Stimulated activated naive CD4-positive, alpha-beta T cell treated with Interleukin-2 at 50 U/mL for 16 hours (primary cell): ENCODE measurements around the gene ATF7IP.

Experiments used
- DNase-seq: peaks from one replicate; lab custom pipeline; 2025; lab: John Stamatoyannopoulos, UW

ATF7IP gene

DNA sequence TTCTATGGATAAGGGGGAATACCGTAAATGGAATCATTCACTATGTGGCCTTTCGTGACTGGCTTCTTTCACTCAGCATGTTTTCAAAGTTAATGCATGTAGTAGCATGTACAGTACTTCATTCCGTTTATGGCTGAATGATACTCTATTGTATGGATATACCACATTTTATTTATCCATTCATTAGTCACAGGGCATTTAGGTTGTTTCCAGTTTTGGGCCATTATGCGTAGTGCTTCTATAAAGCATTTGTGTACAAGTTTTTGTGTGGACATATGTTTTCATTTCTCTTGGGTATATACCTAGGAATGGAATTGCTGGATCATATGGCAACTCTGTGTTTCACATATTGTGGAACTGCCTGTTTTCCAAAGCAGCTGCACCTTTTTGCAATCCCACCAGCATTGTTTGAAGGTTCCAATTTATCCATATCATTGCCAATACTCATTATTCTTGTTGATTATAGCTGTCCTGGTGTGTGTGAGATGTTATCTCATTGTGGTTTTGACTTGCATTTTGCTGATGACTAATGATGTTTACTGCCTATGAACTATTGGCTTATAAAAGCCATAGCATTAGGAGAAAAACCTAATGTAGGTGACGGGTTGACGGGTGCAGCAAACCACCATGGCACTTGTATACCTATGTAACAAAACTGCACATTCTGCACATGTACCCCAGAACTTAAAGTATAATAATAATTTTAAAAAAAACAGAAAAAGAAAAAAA is 45.5 kb downstream of the ATF7IP start:
- no peak for DNase-seq

DNA sequence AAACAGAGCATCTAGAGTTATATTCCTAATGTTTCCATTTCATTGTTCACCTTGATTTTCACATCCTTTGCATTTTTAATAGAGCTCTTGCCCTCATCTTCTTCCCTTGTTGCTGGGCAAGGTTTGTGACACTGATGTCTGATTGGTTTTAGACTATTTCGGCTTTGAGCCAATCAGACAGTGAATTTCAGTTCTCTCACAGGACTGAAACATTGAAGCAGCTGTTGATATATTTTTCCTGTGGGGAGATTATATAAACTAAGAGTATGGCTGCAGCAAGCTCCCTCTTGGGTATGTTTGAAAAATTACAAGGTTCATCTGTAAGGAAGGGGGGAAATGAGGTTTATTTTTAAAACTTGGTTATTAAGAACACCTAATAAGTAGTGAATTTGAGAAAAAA is 51.2 kb downstream of the ATF7IP start:
- no peak for DNase-seq

DNA sequence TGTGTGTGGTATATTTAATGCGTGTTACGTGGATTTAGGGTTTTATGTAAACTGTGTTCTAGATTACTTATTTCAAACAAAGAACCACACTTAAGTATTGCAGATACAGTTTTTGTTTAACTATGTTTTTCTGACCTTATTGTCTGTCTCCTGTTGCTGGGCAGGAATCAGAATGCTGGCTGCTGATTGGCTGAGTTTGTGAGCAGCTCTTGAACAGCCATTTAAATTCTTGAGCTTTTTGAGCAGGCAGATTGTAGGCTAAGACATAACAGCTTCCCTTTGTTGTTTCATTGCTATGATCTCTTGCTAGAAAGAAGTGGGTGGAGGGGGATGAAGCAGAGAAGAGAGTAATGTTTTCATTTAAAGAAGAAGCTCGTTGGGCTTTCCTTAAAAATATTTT is 52.2 kb downstream of the ATF7IP start:
- DNase-seq, result peak; percentile 39

DNA sequence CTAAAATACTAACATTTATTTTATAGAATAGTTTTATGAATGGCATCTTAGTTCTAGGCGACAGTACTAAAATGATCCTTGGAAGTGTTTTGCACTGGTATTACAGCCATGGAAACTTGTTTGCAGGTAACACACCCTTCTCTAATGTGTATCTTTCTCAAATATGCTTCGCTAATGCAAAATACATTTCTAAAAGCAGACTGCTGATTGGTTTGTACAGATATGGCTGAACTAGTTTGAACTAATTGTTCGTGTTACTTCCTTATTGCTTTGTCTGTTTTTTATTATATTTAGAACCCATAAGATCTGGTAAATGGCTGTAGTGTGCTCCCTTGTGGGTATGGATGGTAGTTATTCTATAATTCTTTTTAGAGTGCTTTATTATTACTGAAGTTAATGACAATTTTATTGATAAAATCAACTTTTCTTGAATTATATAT is 53.0 kb downstream of the ATF7IP start:
- DNase-seq, result no peak

DNA sequence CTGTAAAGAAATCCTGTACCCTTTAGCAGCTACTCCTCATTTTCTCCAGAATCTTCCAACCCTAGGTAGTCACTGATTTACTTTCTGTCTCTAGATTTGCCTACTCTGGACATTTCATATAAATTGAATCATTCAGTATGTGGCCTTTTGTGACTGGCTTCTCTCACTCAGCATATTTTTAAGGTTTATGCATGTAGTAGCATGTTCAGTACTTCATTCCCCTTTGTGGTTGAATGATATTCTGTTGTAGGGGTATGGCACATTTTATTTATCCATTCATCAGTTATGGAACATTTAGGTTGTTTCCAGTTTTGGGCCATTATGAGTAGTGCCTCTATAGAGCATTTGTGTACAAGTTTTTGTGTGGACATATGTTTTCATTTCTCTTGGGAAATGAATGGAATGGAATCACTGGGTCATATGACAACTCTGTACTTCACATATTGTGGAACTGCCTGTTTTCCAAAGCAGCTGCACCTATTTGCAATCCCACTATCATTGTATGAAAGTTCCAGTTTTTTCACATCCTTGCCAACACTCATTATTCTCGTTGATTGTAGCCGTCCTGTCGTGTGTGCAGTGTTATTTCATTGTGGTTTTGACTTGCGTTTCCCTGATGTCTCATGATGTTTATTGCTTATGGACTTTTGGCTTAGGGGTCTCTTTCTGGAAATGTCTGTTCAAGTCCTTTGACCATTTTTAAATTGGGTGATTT is 57.2 kb downstream of the ATF7IP start:
- DNase-seq, result no peak

DNA sequence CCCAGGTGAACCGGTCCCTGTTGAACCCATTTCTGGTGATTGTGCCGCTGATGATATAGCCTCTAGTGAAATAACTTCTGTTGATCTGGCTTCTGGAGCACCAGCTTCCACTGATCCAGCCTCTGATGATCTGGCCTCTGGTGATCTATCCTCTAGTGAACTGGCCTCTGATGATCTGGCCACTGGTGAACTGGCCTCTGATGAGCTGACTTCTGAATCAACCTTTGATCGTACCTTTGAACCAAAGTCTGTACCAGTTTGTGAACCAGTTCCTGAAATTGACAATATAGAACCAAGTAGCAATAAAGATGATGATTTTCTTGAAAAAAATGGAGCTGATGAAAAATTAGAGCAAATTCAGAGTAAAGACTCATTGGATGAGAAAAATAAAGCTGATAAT is 59.1 kb downstream of the ATF7IP start:
- no peak for DNase-seq

DNA sequence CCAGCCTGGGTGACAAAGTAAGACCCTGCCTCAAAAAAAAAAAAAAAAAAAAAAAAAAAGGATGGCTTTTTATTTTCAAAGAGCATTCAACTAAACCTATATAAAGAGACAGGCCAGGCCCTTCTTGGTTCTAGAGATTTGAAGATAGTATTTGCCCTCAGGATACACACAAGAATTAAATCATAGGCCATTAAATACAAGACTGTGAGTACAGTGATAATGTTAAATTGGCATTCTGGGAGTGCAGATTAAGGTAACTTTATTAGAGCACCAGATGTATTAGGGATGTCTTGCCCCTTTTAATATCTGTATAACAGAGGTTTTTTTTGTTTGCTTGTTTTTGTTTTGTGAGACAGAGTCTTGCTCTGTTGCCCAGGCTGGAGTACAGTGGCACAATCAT is 61.3 kb downstream of the ATF7IP start:
- DNase-seq, result no peak

DNA sequence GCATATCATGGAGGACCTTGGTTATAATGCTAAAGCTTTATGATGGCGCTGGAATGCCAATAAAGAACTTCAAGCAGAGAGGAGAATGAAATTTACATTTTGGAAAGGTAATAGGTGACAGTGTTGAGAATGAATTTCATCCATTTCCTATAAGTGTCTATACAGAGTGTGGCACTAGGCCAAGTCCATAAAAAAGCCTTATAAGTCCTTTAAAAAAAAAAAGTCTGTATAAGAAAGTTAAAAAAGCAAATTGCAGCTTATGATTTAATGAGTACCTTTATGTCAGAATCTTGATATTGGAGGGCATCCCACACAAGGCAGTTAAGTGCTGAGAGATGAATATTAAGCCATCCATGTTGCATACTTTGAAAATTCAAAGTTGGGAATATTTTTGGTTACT is 62.4 kb downstream of the ATF7IP start:
- DNase-seq, result no peak

DNA sequence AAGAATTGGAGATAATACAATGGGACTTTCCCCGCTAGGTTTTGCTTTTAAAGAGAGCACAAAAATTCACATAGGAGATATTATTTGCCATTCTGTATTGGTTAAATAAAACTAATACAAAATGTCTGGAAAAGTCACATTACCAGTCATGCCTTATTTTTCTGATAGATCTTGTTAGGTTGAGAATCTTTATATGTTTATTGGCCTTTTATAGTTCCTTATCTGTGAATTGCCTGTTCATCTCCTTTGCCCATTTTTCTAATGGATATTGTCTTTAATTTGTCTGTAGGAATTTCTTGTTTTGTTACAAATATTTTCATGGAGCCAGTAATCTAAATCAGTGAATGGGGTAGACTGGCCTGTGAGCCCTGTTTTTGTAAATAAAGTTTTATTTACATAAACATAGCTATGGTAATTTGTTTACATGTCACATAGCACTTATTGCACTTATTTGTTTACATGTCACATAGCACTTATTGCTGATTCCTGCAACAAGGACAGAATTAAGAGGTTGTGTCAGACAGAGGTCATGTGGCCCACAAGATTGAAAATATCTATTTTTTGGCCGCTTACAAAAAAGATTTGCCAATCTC is 65.0 kb downstream of the ATF7IP start:
- DNase-seq, result no peak

DNA sequence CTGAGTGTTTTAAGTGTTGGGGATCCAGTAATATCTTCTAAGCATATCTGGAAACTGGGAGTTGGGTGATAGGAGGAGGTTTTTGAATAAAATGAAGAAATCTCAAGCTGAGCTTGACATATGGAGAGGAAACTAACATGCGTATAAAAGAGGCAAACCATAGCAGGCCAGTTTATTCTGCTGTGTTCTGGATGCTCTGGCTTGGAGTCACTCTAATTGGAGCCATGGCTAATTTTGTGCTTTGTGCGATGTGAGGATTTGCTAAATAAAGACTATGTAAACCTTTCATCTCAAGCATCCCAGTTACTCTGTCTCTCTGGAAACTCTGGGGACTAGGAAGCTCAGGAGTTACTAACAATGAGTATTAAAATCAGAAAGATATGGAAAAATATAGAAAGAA is 66.5 kb downstream of the ATF7IP start:
- DNase-seq, result no peak

DNA sequence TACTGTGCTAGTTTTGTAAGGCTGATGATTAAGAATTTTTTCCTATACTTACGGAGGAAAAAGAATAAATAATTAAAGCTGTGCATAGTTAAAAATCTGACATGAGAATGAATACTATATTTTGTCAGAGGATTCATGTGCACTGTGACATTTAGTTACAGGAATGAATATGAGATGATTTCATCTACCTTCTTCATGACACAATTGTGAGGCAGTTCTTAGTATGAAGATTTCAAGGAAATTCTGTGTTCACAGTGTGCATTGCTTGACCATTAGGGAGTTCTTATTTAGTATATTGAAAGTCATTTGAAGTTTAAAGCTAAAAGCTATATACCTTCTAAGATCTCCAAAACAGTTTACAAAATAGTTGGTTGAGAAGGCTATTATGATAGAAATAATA is 70.1 kb downstream of the ATF7IP start:
- DNase-seq, result no peak

DNA sequence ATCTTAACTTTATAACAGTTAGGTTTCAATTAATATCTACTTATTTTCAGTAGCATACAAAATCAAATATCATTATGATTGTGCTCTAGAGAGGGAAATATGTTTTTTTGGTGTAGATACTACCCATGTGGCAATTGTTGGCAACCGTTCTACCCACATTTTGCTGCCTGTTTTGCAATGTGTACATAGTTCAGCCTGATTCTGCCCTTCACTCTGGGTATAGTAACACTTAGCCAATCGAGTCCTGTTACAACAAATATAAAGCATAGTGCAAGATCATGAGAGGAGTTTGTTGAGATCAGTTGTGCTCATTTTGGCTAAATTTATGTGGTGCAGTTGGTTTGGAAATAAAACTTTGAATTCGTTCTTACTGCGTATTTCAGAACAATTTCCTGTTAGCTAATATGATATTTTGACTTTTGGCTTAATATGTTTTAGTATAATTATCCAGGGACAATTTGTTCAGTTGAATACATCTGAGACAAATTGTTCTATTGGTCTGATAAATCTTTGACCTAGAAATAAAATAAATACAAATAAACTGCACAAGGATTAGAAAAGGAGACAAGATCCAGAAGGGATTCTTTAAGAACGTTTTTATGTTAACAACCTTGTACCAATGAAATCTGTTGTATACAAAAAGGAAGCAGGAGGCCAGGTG is 76.9 kb downstream of the ATF7IP start:
- no peak for DNase-seq

DNA sequence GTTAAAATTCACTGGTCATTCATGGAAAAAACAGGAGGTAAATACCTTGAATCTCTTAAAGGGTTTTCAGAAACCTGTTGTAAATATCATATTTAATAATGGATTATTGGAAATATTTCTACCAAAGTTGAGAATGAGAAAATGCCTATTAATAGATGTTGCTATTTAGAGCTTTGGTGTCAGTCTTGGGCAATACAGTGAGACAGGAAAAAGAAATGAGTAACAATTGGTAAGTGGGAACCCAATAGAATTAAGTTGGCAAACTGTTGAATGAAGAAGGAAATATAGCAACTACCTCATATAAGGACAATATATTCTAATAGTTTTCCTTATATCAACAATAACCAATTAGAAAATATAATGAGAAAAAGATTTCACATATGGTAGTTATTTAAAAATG is 78.0 kb downstream of the ATF7IP start:
- DNase-seq, result no peak

DNA sequence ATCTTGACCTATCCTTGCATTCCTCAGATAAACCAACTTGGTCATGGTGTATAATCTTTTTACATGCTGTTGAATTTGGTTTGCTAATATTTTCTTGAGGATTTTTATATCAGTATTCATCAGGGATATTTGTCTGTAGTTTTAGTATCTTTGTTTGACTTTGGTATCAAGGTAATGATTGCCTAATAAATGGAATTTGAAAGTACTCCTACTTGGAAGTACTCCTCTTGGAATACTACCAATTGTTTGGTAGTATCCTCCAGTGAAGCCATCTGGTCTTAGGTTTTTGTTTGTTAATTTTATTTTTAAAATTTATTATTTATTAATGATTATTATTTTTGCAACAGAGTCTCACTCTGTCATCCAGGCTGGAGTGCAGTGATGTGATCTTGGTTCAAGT is 85.0 kb downstream of the ATF7IP start:
- DNase-seq, result no peak

DNA sequence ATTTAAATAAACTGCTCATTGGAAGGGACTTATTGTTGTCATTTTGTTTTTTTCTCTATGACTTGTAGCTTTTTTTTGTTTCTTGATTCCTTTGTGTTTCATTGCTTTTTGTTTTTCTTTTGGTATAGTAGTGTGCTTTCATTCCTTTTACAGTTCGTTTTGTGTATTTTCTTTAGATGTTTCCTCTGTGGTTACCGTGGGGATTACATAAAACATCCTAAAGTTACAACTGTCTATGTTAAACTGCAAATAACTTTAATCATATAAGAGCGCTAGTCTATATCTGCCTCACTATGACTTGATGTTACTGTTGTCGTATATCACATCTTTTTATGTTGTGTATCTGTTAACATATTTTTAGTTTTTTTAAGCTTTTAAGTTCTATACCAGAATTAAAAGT is 86.9 kb downstream of the ATF7IP start:
- DNase-seq, result no peak

DNA sequence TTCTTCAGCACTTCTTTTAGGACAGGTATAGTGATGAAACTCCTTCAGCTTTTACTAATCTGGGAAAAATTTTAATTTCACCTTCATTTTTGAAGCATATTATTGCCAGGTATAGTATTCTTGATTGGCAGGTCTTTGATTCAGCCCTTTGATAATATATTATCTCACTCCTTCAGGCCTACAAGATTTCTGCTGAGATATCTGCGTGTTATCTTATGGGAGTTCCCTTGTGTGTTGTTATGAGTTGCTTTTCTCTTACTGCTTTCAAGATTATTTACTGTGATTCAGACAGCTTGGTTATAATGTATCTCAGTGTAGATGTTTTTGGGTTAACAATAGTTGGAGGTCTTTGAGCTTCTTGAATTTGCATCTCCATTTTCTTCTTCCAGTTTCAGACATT is 87.4 kb downstream of the ATF7IP start:
- DNase-seq, result no peak

DNA sequence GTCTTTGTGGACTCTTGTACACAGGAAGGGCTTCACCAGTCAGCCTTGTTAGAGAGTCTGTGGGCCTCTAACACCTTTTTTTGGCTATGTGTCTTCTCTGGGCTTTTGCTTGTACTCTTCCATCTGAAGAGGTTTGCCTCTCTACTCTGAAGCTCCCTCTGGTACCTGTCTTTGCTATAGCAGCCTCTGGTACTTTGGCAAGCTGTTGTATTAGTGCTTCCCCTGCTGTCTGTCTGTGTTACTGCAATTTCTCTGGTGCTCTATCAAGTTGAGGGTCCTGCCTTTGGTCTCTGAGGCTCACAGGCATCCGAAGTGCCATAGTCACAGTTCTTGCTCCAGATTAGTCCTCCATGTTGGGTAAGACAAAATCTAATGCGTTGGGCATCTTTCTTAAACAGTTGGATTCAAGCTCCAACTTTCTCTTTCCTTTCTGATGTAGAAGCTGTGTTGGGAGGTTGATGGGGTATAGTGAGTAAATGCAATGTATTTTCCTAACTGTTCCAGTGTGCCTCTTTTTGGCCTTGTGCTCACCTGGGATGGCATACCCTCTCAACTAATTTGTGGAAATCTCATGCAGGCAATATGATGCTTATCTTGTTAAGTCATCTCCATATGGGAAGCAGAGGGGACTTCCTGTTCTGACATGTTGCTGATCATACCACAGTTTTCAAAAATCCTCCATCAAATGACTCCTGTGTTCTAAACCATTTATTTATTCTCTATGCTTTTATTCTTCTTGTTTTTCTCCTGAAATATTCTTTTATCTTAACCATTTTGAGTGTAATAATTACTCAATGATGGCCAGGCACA is 88.8 kb downstream of the ATF7IP start:
- no peak for DNase-seq

DNA sequence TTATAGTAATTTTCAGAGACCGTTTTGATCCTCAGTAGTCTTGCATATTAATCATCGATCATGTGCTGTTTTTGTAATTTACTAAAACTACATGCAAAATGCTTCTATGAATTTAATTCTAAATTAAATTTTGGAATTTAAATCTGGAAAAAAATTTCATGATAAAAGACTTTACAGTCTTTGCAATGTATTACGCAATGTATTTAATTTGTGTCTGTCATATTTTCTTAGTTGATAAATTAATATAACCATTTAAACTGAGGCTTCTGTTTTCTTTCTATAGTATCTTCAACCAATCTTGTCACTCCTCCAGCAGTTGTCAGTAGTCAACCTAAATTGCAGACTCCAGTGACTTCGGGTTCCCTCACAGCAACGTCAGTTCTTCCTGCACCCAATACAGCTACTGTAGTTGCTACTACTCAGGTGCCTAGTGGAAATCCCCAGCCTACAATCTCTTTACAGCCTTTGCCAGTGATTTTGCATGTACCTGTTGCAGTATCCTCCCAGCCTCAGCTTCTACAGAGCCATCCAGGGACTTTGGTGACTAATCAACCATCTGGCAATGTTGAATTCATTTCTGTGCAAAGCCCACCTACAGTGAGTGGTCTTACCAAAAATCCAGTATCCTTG is 94.8 kb downstream of the ATF7IP start:
- no peak for DNase-seq

DNA sequence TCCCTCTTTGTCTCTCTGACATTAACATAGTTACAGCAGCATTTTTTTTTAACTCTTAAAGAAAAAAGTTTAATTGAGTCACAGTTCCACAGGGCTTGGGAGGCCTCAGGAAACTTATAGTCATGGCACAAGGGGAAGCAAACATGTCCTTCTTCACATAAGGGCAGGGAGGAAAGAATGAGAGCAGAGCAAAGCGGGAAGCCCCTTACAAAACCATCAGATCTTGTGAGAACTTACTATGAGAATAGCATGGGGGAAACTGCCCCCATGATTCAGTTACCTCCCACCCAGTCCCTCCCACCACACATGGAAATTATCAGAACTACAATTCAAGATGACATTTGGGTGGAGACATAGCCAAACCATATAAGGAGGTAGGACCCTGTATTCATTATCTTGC is 106.0 kb downstream of the ATF7IP start:
- DNase-seq, result no peak

DNA sequence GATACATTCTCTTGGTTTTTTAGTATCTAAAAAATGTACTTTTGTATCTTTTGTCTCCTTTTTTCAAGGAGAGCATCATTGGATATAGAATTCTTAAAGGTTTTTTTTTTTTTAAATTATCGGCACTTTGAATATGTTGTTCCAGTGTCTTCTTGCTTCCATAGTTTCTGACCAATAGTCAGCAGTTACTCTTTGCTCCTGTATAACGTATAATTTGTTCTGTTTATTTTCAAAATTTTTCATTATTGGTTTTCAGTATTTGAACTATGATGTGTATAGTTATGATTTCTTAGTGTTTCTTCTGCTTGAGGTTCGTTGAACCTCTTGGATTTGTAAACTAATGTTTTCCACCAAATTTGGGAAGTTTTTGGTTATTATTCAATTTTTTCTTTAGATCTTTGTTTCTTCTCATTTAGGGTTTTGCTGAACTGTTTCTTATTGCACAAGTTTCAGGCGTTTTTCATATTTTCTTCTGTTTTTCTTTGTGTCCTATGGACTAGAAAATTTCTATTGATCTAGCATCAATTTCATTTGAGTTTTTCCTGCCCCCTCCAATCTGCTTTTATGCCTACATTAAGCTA is 108.3 kb downstream of the ATF7IP start:
- no peak for DNase-seq

DNA sequence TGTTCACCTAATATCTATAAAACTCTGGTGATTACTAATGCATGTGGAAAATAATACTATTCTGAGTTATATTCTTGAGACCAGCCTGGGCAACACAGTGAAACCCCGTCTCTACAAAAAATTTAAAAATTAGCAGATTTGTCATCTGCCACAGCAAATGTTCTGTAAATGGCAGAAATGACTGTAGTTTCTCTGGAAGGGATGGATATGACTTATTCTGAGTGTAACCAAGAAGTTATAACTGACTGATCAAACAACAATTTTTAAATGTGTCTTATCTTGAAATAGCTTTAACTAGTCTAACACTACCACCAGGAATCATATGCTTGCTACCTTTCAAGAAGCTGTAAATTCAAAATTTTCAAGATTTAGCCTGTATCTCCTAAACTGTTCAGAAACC is 113.5 kb downstream of the ATF7IP start:
- no peak for DNase-seq
